Measurements from ENCODE around the gene FGF18. TPM values are rescaled to one million over a fixed set of nuclear protein-coding genes. Genes with fewer than 3 reads are reported as not detected.

Gene FGF18
- total RNA-seq, 1 experiment from 2014 or later = 0.52 TPM

DNA sequence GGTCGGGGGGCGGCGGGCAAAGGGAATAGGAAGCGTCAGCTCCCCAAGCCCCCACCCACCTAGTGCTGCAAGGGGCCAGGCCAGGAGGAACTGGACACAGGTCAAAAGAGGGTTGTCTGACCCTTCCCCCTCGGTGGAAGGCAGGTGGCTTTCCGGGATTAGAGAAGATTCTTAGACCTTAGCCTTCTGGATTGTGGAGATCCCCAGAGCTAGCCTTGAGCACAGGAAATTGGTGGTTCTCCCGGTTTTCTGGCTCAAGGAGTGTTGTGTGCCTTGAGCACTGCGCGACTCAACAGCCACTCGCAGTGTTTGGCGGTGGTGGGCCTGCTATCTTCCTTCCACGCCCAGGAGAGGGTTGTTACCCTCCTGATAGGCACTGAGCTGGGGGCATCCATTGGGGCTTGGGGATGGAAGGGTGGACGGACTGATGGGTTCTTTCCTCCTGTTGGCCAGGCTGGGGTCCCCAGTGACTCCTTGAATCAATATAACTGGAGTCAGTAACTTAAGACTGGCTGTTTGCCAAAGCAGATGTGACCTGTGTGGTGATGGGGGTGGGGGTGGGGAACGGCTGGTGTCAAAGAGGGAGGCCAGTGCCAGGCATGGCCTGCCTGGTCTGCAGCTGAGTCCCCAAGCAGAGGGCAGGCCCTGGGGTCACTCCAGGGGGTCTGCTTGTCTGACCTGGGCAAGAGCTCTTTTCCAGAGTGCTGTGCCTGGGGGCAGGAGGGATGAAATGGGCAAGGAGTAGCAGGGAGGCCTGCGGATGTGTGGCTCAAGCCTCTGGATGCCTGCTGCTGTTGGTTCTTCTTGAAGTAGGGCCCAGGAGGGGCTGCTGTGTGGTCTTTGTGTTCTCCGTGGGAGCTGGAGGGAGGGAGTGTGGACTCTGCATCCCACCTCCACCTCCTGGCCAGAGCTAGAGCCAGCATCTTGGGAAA lies 2.1 kb downstream of the FGF18 start:
- Histone ChIP-seq H3K9me3 (ENCODE audit: insufficient read depth, low read depth) (no peaks in the 10 kb centered on the region), H2AFZ (no peak overlapping the region), H3K4me1 (replicated peaks; ENCODE audit: insufficient read depth) (0 out of 2 replicates have a peak, but pooled peaks cover 12% of the 10 kb centered on the region), H3K4me2 (peak overlapping the region; percentile 92; the same call in 1 of the 2 replicates), H4K20me1 (ENCODE audit: insufficient read depth) (no peaks in the 10 kb centered on the region), H3K4me3 (no peak overlapping the region), H3K36me3 (ENCODE audit: low read depth) (no peaks in the 10 kb centered on the region), H3F3A (ENCODE audit: insufficient read depth, low read depth) (peaks cover 18% of the 10 kb centered on the region), H3K79me2 (ENCODE audit: low read depth) (no peaks in the 10 kb centered on the region), H3K9me2 (ENCODE audit: insufficient read depth) (no peaks in the 10 kb centered on the region), H3K27me3 (ENCODE audit: insufficient read depth, low read depth) (no peaks in the 10 kb centered on the region), H3K27ac (no peak overlapping the region)
- intact Hi-C loops (cut with micrococcal nuclease; ENCODE audit: unreplicated experiment) = no loop called here
- BruUV-seq (replicated peaks) = no TSS peak
- ChIA-PET POLR2A (ENCODE audit: unreplicated experiment) (interaction anchor here (0.6 kb wide), 1 partner anchor 88 kb away, joined by 4 read pairs; no protein-coding TSS in a partner anchor), CTCF (interaction anchor here (0.7 kb wide), 1 partner anchor 112 kb away, joined by 3 read pairs; no protein-coding TSS in a partner anchor)
- TF ChIP-seq CTCF (conservative IDR thresholded peaks at IDR 0.05) (no peak), EZH2 (IDR thresholded peaks at IDR 0.05; ENCODE audit: low read depth) (no peak)
- DNase-seq = no peak

- intact Hi-C loops (cut with micrococcal nuclease; ENCODE audit: unreplicated experiment) = no loop called here
- Histone ChIP-seq H3F3A (ENCODE audit: insufficient read depth, low read depth) (peaks cover 10% of the 10 kb centered on the region), H3K4me2 (no peak overlapping the region), H4K20me1 (ENCODE audit: insufficient read depth) (no peaks in the 10 kb centered on the region), H3K27me3 (ENCODE audit: insufficient read depth, low read depth) (no peaks in the 10 kb centered on the region), H3K79me2 (ENCODE audit: low read depth) (no peaks in the 10 kb centered on the region), H3K4me1 (replicated peaks; ENCODE audit: insufficient read depth) (0 out of 2 replicates have a peak, but pooled peaks cover 12% of the 10 kb centered on the region), H3K4me3 (no peak overlapping the region), H2AFZ (no peak overlapping the region), H3K9me2 (ENCODE audit: insufficient read depth) (no peaks in the 10 kb centered on the region), H3K9me3 (ENCODE audit: insufficient read depth, low read depth) (no peaks in the 10 kb centered on the region), H3K27ac (no peak overlapping the region), H3K36me3 (ENCODE audit: low read depth) (no peaks in the 10 kb centered on the region)
- DNase-seq = no peak
- ChIA-PET CTCF (interaction anchor here (0.5 to 0.7 kb wide), 2 partner anchors 111 to 411 kb away, joined by 3 to 12 read pairs; no protein-coding TSS in a partner anchor), POLR2A (ENCODE audit: unreplicated experiment) (interaction anchor here (0.6 kb wide), 1 partner anchor 22 kb away, joined by 3 read pairs; no protein-coding TSS in a partner anchor)
- TF ChIP-seq CTCF (conservative IDR thresholded peaks at IDR 0.05) = no peak
- no peak for TF ChIP-seq EZH2 (IDR thresholded peaks at IDR 0.05; ENCODE audit: low read depth)
- BruUV-seq (replicated peaks) = no TSS peak
These were observed 3.0 kb downstream of the FGF18 start for GRCh38 chr5:171422495-171422894.

- POLR2A ChIA-PET (ENCODE audit: unreplicated experiment) = interaction anchor here (0.6 to 0.7 kb wide), 2 partner anchors 21 to 293 kb away, joined by 3 to 8 read pairs; no protein-coding TSS in a partner anchor
- H3K4me2 ChIP-seq = no peak overlapping the region
- no peak for TF ChIP-seq EZH2 (IDR thresholded peaks at IDR 0.05; ENCODE audit: low read depth)
- no peak for TF ChIP-seq CTCF (conservative IDR thresholded peaks at IDR 0.05)
- 0 out of 2 replicates have a peak, but pooled peaks cover 12% of the 10 kb centered on the region for H3K4me1 ChIP-seq (replicated peaks; ENCODE audit: insufficient read depth)
- no peak overlapping the region for H3K27ac ChIP-seq
- intact Hi-C loops (cut with micrococcal nuclease; ENCODE audit: unreplicated experiment) = no loop called here
- no peaks in the 10 kb centered on the region for H3K79me2 ChIP-seq (ENCODE audit: low read depth)
- DNase-seq = no peak
- no peaks in the 10 kb centered on the region for H3K27me3 ChIP-seq (ENCODE audit: insufficient read depth, low read depth)
- no peak overlapping the region for H2AFZ ChIP-seq
- H3K9me3 ChIP-seq (ENCODE audit: insufficient read depth, low read depth) = no peaks in the 10 kb centered on the region
- no peaks in the 10 kb centered on the region for H4K20me1 ChIP-seq (ENCODE audit: insufficient read depth)
- H3K9me2 ChIP-seq (ENCODE audit: insufficient read depth) = no peaks in the 10 kb centered on the region
- BruUV-seq (replicated peaks) = no TSS peak
- peaks cover 4% of the 10 kb centered on the region; the same call in 1 of the 2 replicates for H3F3A ChIP-seq (ENCODE audit: insufficient read depth, low read depth)
- no peaks in the 10 kb centered on the region for H3K36me3 ChIP-seq (ENCODE audit: low read depth)
- CTCF ChIA-PET = interaction anchor here (0.5 to 0.7 kb wide), 2 partner anchors 111 to 410 kb away, joined by 3 to 12 read pairs; no protein-coding TSS in a partner anchor
- H3K4me3 ChIP-seq = no peak overlapping the region
These were observed 3.6 kb downstream of the FGF18 start for GRCh38 chr5:171422902-171423663.
